Motor neuron (in vitro differentiated cells): ENCODE results near the gene KNOP1. TPM values are rescaled to one million over a fixed set of nuclear protein-coding genes. Genes with fewer than 3 reads are reported as not detected.

Experiments
- ATAC-seq, 8 experiments: fragments of 200-7000 bp; cut with Tn5 transposase; replicated peaks in 6 of 8; 2 replicates each; pipeline ENCODE4 v1.8.0; 2021; ENCODE audit warnings: mild to moderate bottlenecking in 8 of 8, moderate library complexity in 8 of 8
- H3K27ac ChIP-seq, 2 donors: fragments of 250-450 bp; sonication (Bioruptor Pico); 2 replicates each; pipeline ENCODE4 v1.9.0; 2021; ENCODE audit warnings: antibody characterized with exemption in 2 of 2, mild to moderate bottlenecking in 2 of 2, moderate library complexity in 1 of 2
- H3K4me1 ChIP-seq, 2 donors: fragments of 250-450 bp; sonication (Bioruptor Pico); replicated peaks in 1 of 2; 2 replicates each; pipeline ENCODE4 v1.6.1; 2021; ENCODE audit warnings: antibody characterized with exemption in 2 of 2, mild to moderate bottlenecking in 2 of 2, moderate library complexity in 1 of 2
- H3K4me3 ChIP-seq, 5 donors: fragments of 250-450 bp; sonication (Bioruptor Pico); 2 replicates each; pipeline ENCODE4 v1.9.0; 2021; ENCODE audit warnings: antibody characterized with exemption in 5 of 5, mild to moderate bottlenecking in 5 of 5, moderate library complexity in 4 of 5
- WGBS, 10 experiments: fragments of 450-650 bp; shearing (Covaris generic); methylation state at CpG; one replicate each; pipeline ENCODE4 v1.0.0; 2022; 5-methylcytosine and 5-hydroxymethylcytosine counted together
- in situ Hi-C, 9 experiments: fragments of 400-800 bp; cut with MboI; loops; one replicate each; pipeline ENCODE4 v1.15.0; 2021; ENCODE audit warnings: low sequenced_read_pairs in 9 of 9, low pct_unique_long_range_greater_than_20kb in 2 of 9; ENCODE audit not compliant: unreplicated experiment in 9 of 9
- total RNA-seq, 8 experiments: library from RNA; unstranded; fragments of 300-600 nt; gene quantifications; 2 replicates each; pipeline versions ENCODE4 v1.2.3 to v1.2.4, GENCODE V29; 2022

KNOP1 gene
- total RNA-seq, 8 experiments from 2014 or later = 14.8 to 40.8 (median 24.7) TPM

DNA sequence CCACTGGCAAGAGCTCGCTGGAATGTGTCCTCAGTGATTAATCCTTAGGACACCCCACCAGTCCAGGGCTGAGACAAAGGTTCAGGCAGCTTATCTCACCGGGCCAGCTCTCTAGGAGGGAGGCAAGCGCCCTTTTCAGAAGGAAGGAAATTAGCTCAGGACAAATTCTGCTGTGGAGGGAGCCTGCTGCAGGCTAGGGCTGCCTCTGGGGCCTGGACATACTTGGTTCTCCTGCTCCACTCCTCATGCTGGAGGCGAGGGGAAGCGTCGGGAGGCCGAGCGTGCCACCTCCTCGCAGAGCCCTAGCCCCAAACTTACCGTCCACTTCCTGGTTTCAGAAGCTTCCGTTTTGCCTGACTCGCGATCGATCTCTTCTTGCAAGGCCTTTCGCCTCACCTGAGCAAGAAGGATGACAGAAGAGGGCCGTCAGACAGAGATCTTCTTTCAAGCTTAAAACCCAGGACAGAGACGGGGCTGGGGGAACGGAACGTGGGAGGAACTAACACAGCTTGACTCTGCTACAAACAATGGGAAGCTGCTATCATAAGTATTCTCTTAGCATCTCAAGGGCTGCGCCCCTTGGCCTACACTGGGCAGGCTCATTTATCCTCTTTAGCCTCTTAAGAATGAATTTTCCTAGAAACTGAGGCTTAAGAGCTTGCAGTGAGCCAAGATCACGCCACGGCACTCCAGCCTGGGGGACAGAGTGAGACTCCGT lies 7.7 kb downstream of the KNOP1 start:
- Histone ChIP-seq H3K4me1 (no peaks in the 10 kb centered on the region), H3K27ac (no peak overlapping the region), H3K4me3 (no peak overlapping the region)
- 71 to 100% (median 91%) methylated on average over 1 to 19 of the region's 23 CpGs; no CpG with 5 or more reads in 1 of the 10 experiments for WGBS, 10 experiments
- in situ Hi-C loops = loop anchor here in 6 of 9 experiments (10.0 to 25.0 kb wide), 2 partner anchors 174 to 177 kb away; partner anchors contain the start of gene GPRC5B (in 6 of the 6)
- no peak for ATAC-seq

DNA sequence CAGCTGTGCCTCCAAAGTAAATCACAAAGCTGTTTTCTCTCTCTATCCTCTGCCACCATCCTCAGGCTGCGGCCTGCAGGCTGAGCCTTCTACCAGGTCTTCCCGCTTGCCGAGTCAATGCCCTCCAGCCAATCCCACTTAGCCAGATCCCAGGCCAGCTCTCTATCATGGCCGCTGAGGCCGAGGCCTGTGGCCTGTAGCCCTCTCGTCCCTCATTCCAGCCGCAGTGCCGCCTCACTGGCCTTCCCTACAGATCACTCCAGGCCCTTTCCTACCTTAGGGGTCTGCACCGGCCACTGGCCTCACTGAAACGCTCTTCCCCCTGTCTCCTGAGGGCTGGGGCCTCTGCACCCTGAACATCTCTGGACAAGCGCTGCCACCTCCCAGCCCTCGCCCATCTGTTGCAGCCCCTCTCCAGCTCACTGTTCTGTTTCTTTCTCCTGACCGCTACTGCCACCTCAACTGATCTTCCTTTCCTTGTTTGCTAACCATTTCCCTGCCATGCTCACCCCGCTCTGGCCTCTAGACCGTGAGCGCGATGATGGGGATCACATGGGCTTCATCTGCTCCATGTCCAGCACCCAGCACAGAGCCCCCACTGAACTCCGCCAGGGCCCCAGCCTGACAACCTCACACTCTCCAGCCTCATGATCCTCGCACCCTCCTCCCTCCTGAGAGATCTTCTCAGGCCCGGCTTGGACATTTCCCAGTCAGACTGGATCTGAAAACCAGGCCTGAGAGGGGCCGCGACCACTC lies 8.5 kb downstream of the KNOP1 start:
- WGBS, 10 experiments = 90 to 100% (median 94%) methylated on average over 1 to 10 of the region's 22 CpGs; no CpG with 5 or more reads in 3 of the 10 experiments
- no peak for ATAC-seq
- no peaks in the 10 kb centered on the region for H3K4me1 ChIP-seq
- in situ Hi-C loops = loop anchor here in 6 of 9 experiments (10.0 to 25.0 kb wide), 2 partner anchors 175 to 178 kb away; partner anchors contain the start of gene GPRC5B (in 6 of the 6)
- H3K27ac ChIP-seq = no peak overlapping the region
- H3K4me3 ChIP-seq = no peak overlapping the region

DNA sequence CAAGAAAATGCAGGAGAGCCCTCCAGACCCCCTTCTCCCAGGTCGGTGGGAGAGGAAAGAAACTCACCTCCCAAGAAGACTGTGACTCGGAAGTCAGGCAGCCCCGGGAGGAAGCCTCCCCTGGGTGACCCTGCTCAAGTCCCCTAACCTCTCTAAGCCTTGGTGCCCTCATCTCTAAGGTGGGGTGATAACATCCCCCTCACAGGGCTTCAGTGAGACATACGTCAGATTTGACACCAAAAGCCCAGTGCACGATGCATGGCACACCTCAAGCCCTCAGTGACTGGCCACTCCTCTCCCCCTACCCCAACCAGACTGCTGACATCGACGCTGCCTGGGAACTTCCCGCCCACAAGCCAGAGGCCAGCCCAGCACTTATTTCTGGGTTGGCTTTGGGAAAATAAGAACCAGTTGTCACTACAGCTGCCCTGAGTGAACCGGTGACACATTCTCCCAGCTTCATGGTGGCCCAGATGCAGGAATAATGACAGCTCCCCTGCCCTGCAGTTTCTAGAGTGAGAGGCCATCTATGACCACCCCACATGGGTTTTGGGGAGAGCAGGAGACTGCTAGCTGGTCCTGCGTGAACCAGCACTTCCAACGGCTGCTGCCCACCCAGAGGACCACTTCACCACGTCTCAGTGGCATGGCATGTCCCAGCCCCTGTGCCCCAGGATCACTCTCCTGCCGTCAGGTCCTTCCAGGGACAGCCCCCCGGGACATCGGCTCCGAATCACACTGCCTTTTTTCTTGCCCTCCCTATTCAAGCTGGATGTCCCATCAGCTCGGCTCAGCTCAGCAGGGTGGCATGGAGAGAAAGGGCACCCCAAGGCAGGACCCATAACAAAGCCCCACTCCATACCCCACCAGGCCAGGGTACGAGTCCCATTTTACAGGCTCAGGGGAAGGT lies 9.5 kb downstream of the KNOP1 start:
- Histone ChIP-seq H3K4me1 (no peaks in the 10 kb centered on the region), H3K27ac (no peak overlapping the region), H3K4me3 (no peak overlapping the region)
- 17 to 92% (median 72%) methylated on average over 1 to 6 of the region's 18 CpGs; no CpG with 5 or more reads in 6 of the 10 experiments for WGBS, 10 experiments
- in situ Hi-C loops = loop anchor here in 5 of 9 experiments (25.0 kb wide), 1 partner anchor 179 kb away; the partner anchor contains the start of gene GPRC5B (in 5 of the 5)
- ATAC-seq = peak in 1 of 8 experiments; percentile 33

DNA sequence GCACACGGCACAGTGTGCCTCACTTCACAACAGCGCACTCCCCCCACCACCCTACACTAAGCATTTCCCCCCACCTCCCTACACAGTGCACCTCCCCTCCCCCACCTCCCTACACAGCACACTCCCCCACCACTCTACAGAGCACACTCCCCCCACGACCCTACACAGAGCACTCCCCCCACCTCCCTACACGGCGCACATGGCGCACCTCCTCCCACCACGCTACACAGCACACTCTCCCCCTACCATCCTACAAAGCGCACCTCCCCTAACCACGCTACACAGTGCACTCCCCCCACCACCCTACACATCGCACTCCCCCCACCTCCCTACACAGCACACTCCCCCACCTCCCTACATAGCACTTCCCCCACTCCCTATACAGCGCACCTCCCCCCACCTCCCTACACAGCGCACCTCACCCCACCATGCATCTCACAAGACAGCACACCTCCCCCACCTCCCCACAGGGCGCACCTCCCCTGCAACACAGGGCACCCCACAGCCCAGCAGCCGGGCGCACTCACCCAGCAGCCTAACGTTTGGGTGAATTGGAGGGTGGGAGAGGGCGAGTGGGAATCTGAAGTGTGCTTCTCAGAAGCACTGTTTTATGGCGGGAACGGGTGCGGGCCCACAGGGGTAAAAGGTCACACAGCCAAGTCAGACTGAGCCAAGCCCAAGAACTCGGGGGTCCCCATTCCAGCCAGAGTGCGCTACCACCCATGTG lies 10.3 kb downstream of the KNOP1 start:
- H3K4me1 ChIP-seq = no peaks in the 10 kb centered on the region
- no peak overlapping the region for H3K27ac ChIP-seq
- ATAC-seq = no peak
- H3K4me3 ChIP-seq = no peak overlapping the region
- in situ Hi-C loops = loop anchor here in 5 of 9 experiments (25.0 kb wide), 1 partner anchor 180 kb away; the partner anchor contains the start of gene GPRC5B (in 5 of the 5)
- whole genome bisulfite sequencing, 10 experiments = 60 to 77% methylated on average over 1 to 4 of the region's 22 CpGs; no CpG with 5 or more reads in 8 of the 10 experiments

DNA sequence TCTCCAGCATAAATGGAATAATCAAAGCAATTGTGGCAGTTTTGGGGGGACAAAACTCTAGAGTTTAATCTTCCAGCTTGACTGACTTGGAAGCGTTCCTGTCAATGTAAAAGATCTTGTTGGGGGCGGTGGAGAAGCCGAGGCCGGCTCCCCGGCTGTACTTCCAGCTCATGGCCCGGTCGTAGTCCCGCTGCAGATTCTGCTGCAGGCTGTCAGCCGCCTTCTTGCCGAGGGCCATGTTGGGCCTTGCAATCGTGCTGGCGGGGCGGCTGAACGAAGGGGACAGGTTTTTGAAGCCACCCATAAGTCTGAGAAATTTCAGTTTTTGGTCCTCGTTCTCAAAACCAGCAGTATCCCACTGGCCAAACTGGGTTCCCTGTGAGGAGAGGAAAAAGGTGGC lies 11.2 kb downstream of the KNOP1 start:
- WGBS, 10 experiments = 93 to 100% (median 100%) methylated on average over 1 to 9 of the region's 15 CpGs; no CpG with 5 or more reads in 3 of the 10 experiments
- in situ Hi-C loops = loop anchor here in 5 of 9 experiments (25.0 kb wide), 1 partner anchor 180 kb away; the partner anchor contains the start of gene GPRC5B (in 5 of the 5)
- H3K27ac ChIP-seq = no peak overlapping the region

DNA sequence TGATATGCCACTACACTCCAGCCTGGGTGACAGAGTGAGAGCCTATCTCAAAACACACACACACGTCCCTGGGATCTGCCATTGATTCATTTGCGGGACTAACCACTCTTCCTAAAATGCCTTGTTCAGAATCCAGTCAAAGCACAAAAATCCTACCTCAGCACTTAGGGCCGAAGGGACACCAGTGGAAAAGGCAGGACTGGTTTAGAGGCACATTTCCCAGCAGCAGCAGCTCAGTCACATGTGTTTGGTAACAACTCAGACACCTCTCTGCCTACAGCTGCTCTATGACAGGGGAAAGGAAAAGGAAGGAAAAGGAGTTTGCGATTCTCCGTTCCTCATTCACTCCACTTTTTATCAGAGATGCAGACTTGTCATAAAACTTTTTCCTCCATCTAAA lies 12.2 kb downstream of the KNOP1 start:
- Histone ChIP-seq H3K4me1 (no peaks in the 10 kb centered on the region), H3K4me3 (no peak overlapping the region), H3K27ac (no peak overlapping the region)
- ATAC-seq = no peak
- WGBS, 10 experiments = 80 to 100% (median 84%) methylated on average over 1 to 3 of the region's 5 CpGs; no CpG with 5 or more reads in 5 of the 10 experiments
- in situ Hi-C loops = loop anchor here in 5 of 9 experiments (25.0 kb wide), 1 partner anchor 181 kb away; the partner anchor contains the start of gene GPRC5B (in 5 of the 5)

More for the DNA sequence above, 11.2 kb downstream of the KNOP1 start:
- Histone ChIP-seq H3K4me1 (no peaks in the 10 kb centered on the region), H3K4me3 (no peak overlapping the region)
- ATAC-seq = no peak

DNA sequence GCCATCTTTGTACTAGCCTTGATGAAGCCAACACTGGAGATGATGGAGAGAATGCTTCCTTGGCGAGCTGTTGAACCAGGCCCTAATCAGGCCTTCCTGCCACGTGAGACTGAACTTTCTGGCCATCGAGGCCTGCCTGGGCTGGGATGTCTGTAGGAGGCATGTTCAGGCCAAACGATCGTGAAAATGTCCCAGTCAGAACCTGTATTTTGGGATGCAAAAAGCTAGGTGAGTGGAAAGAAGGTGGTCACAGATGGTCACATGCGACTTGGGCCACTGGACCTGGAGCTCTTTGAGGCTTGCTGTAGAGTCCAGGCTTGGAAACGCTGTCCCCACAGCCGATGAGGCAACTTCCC lies 12.9 kb downstream of the KNOP1 start:
- in situ Hi-C loops = loop anchor here in 5 of 9 experiments (25.0 kb wide), 1 partner anchor 182 kb away; the partner anchor contains the start of gene GPRC5B (in 5 of the 5)
- 80 to 100% (median 92%) methylated on average over 1 to 8 of the region's 8 CpGs; no CpG with 5 or more reads in 3 of the 10 experiments for WGBS, 10 experiments

DNA sequence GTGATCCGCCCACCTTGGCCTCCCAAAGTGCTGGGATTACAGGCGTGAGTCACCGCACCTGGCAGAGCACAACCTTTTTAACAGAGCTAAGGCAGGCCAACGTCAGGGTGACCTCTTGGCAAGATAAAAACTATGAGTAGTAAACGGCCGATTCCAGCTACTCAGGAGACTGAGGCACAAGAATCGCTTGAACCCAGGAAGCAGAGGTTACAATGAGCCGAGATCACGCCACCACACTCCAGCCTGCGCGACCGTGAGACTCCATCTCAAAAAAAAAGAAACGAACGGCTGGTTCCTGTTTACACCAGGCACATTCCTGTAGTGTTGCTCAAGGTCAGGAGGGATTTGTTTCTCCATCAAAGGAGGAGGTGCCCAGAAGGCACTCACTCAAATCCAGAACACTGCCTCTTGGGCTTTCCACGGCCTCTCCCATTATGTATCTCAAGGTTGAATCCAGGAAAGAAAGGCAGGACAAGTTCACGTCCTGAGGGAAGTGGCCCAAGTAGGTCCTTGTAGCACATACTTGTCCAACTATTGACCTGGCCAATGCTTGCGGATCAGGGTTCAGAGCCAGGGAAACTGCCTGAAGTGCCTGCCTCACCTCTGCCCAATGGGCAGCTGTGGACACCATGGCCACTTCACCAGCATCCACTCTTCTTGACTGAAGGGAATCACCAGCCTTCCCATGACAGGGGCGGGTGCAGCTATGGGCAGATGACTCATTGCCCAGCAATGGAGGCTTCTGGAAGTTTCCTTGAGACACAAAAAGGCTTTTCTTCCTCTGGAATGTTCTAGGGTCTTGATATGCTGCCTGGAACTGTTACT lies 13.5 kb downstream of the KNOP1 start:
- Histone ChIP-seq H3K27ac (no peak overlapping the region), H3K4me1 (no peaks in the 10 kb centered on the region), H3K4me3 (no peak overlapping the region)
- in situ Hi-C loops = loop anchor here in 5 of 9 experiments (25.0 kb wide), 1 partner anchor 183 kb away; the partner anchor contains the start of gene GPRC5B (in 5 of the 5)
- peak in 1 of 8 experiments; percentile 3 for ATAC-seq
- 89 to 100% (median 97%) methylated on average over 2 to 13 of the region's 18 CpGs; no CpG with 5 or more reads in 1 of the 10 experiments for WGBS, 10 experiments

More for the DNA sequence above, 12.9 kb downstream of the KNOP1 start:
- ATAC-seq = no peak
- H3K4me1 ChIP-seq = no peaks in the 10 kb centered on the region
- H3K4me3 ChIP-seq = no peak overlapping the region
- H3K27ac ChIP-seq = no peak overlapping the region

DNA sequence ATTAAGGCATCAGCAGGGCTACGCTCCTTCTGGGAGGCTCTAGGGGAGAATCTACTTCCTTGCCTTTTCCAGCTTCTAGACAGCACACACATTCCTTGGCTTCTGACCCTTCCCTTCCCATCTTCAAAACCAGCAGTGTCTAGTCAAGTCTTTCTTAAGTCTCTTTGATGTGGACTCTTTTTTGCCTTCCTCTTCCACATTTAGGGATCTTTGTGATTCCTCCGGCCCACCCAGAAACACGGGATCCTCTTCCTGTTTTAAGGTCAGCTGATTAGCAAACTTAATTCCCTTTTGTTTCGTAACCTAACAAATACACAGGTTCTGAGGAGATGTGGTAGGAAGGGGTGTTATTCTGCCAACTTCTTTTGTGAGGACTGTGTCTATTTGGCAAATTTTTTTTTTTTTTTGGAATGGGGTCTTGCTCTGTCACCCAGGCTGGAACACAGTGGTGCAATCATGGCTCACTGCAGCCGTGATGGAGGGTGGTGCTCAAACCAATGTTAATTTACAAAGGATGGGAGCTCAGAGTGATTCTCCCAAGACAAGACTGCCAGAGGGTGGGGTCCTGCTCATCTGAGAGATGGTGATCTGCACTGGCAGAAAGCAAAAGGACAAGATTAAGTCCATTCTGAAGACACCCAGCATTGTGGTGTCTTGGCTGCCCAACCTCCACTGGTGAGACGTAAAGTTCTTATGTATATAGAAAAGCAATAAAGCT lies 14.7 kb downstream of the KNOP1 start:
- no peak overlapping the region for H3K4me3 ChIP-seq
- in situ Hi-C loops = loop anchor here in 5 of 9 experiments (25.0 kb wide), 1 partner anchor 184 kb away; the partner anchor contains the start of gene GPRC5B (in 5 of the 5)
- H3K4me1 ChIP-seq = no peaks in the 10 kb centered on the region
- ATAC-seq = peak in 3 of 8 experiments; percentile 4 to 60 (median 55)
- WGBS, 10 experiments = 33 to 100% (median 92%) methylated on average over 1 to 5 of the region's 6 CpGs
- H3K27ac ChIP-seq = no peak overlapping the region

DNA sequence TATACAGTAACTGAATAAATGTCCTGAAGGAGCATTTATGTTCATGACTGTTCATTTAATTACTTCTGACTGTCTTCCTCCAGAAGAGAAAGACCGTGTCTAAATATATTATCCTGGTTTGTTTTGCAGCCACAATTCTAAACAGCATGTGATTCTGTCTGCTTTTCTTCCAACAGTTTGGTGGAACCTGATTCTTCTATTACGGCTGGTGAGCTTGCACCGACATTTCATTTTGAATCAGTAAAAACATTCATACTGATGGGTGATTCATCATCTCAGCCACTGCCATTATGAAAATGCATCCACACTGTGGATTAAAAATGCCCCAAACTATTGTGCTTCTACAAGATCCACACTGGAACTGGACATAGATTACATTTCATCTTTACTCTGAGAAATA lies 16.9 kb downstream of the KNOP1 start:
- Histone ChIP-seq H3K4me1 (no peaks in the 10 kb centered on the region), H3K4me3 (no peak overlapping the region), H3K27ac (no peak overlapping the region)
- peak in 1 of 8 experiments; percentile 1 for ATAC-seq
- in situ Hi-C loops = loop anchor here in 5 of 9 experiments (25.0 kb wide), 1 partner anchor 186 kb away; the partner anchor contains the start of gene GPRC5B (in 5 of the 5)
- 0 to 100% (median 71%) methylated on average over 1 to 3 of the region's 3 CpGs; no CpG with 5 or more reads in 3 of the 10 experiments for WGBS, 10 experiments
